Measurements from ENCODE around the gene OR52W1. TPM values are rescaled to one million over a fixed set of nuclear protein-coding genes. Genes with fewer than 3 reads are reported as not detected.
"Not testable (repeated sequence)": the region's sequence is repeated elsewhere in the genome, so short reads cannot be mapped to it uniquely, and the experiment has no call there.

Gene OR52W1
- total RNA-seq, 1 donor from 2014 or later = not detected

GRCh38 chr11:6216501-6216900 is 17.5 kb downstream of the OR52W1 start:
- intact Hi-C loops (cut with micrococcal nuclease) = no loop called here

GRCh38 chr11:6217722-6218121 is 18.7 kb downstream of the OR52W1 start:
- intact Hi-C loops (cut with micrococcal nuclease) = no loop called here

DNA sequence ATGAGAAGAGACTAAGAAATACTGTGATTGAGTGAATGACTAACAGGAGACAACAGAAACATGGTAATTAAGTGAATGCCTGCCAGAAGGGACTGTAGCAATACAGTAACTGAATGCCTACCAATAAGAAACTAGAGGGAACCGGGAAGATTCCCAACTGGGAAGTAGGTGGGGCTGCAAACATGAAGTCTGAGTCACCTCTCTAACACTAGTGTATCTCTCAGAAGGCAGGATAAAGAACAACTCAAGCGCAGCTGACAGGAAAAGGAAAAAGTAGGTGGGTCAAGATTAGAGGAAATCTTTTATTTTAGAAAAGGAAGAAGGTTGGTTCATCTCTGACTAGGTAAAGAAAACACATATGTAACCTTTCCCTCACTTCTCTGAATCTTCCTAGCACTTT is 20.3 kb downstream of the OR52W1 start:
- intact Hi-C loops (cut with micrococcal nuclease) = no loop called here

DNA sequence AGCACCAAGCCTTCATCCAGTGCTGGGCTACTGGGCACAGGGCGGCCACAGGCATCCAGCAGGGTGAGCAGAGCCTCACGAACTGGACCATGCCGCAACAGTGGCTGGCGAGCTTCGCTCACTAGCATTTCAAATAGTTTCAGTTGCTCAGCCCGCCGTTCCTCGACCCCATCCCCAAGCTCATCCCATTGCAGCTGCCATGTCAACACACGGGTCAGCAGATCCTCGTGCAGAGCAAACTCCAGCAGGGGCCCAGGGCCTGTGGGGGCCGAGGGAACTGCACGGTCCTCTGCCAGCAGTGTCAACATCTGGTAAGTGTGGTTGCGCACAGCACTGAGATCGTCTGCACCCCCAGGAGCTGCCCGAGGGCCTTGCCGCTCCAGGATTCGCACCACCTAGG is 24.8 kb downstream of the OR52W1 start:
- intact Hi-C loops (cut with micrococcal nuclease) = no loop called here

- intact Hi-C loops (cut with micrococcal nuclease) = no loop called here
Observed at GRCh38 chr11:6224421-6224820, 25.4 kb downstream of the OR52W1 start.

GRCh38 chr11:6225024-6225423 is 26.0 kb downstream of the OR52W1 start:
- intact Hi-C loops (cut with micrococcal nuclease) = no loop called here

GRCh38 chr11:6225896-6226295 is 26.9 kb downstream of the OR52W1 start:
- intact Hi-C loops (cut with micrococcal nuclease) = no loop called here

GRCh38 chr11:6228520-6228919 is 29.5 kb downstream of the OR52W1 start:
- intact Hi-C loops (cut with micrococcal nuclease) = no loop called here

DNA sequence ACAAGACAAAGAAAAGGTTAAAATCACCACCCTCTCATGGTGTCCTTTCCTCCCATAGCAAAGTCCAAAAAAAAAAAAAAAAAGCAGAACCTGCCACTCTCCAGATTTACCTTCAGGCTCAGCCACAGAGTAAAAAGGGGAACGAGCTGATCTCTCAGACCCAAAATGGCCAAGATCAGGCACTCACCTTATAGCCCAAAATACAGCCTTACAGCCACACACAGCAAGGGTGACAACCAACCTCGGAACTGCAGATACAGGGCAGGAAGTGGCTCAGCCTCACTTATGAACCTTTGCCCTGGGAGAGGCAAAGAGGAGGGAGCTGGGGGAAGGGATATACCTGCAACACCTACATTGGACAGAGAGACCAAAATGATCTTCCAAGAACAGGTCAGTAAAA is 30.9 kb downstream of the OR52W1 start:
- intact Hi-C loops (cut with micrococcal nuclease) = loop anchor here (10.0 kb wide), 3 partner anchors 545 to 1625 kb away; partner anchors contain the start of genes TRIM22, TRIM34, TRIM5 and TRIM68

DNA sequence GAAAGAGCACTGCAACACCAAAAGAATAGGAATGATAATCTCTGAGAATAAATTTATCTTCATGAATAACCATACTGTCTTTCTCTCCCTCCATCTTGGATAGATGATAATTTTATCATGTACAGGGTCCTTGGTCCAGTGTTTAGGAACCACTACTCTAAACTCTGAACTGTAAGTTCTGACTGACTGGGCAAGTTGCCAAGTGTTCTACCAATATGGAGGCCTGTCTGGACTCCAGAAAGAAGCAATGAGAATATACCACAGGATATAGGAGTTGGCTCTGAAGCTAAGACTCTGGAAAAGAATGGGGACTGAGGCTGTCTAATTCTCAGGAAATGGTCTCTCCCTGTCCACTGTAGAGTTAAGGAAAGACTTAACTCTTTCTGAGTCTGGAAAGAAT is 33.9 kb downstream of the OR52W1 start:
- intact Hi-C loops (cut with micrococcal nuclease) = loop anchor here (10.0 kb wide), 3 partner anchors 548 to 1628 kb away; partner anchors contain the start of genes TRIM22, TRIM34, TRIM5 and TRIM68

- intact Hi-C loops (cut with micrococcal nuclease) = loop anchor here (1.0 to 10.0 kb wide), 10 partner anchors 31 to 1629 kb away; partner anchors contain the start of genes ARFIP2, CAVIN3, ILK and MRPL17
Observed at GRCh38 chr11:6233984-6234386, 35.0 kb downstream of the OR52W1 start.

DNA sequence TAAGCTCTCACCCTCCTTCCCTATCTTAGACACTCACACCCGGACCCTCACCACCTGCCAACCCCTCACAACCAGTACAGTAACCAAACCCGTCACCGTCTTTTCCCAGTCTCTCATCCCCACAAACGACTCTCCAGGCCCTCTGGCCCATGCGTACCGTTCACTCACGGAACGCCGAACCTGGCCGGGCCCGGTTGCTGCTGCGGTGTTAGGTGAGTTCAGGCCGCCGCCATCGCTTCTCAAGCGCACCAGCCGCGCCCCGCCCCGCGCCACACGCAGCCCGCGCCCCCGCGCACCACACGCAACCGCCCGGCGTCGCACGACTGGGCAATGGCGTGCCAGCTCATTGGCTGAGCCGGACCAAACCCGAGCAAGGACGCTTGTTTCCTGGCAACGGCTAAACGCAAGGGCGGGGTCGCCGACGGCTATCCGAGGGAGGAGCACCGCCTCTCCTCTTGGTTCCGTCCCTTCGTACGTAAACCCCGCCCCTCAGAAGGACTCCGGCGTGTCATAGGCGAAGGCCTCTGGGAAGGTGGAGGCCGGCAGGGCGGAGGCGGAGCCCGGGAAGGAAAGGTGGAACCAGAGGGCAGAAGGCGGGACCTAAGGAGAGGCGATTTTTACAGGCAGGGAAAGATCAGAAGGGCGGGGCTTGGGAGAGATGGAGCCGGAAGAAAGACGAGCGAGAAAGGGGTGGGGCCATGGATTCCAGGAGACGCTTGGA is 35.5 kb downstream of the OR52W1 start, which contains the start of gene FHIP1B:
Gene FHIP1B (minus strand): TSS at position 250 of the 721 bp plus-strand sequence. CDS start 10,120 bp downstream, outside the sequence.
- intact Hi-C loops (cut with micrococcal nuclease) = loop anchor here (1.0 to 10.0 kb wide), 10 partner anchors 32 to 1630 kb away; partner anchors contain the start of genes ARFIP2, CAVIN3, ILK and MRPL17

- intact Hi-C loops (cut with micrococcal nuclease) = loop anchor here (10.0 kb wide), 3 partner anchors 552 to 1632 kb away; partner anchors contain the start of genes TRIM22, TRIM34, TRIM5 and TRIM68
Observed at GRCh38 chr11:6237266-6237665, 38.2 kb downstream of the OR52W1 start.

DNA sequence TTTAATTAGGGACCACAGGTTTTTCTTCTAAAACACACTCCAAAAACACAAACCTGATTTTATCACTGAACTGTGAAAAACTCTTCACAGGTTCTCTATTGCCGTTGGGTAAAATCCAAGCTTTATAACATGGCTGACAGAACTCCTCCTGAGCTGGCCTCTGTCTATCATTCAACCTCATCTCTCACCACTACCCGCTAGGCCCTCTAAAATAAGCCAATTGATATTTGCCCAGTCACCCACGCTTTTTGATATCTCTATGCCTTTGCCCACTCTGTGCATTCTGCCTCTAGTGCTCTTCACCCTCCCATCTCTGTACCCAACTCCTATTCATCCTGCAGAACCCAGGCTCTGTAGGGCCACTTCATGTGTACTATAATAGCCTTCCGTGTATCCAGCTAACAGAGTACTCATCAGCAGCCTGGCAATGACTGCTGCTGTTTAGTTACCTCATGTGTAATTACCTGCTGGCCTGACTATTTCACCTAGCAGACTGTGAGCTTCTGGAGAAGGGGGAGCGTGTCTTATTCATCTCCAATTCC is 38.8 kb downstream of the OR52W1 start:
- intact Hi-C loops (cut with micrococcal nuclease) = loop anchor here (10.0 kb wide), 3 partner anchors 553 to 1633 kb away; partner anchors contain the start of genes TRIM22, TRIM34, TRIM5 and TRIM68

DNA sequence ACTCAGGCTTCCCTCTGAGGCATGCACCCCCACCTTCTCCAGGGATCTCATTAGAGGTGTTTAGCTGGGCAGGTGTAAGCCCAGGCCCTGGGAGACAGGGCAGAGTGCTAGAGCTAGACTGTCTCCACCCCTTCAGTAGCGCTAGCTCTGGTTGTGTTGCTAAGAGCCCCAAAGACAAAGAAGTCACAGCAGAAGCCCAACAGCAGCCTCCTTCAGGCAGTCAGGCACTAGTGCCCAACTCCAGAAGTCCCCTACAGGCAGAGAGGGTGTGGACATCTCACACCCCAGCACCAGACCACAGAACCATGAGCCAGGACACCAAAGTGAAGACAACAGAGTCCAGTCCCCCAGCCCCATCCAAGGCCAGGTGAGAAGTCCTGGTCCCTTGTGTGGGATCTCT is 39.9 kb downstream of the OR52W1 start, which contains the start of gene CNGA4:
Gene CNGA4 (plus strand): TSS at position 188 of the 400 bp plus-strand sequence. CDS start 118 bp downstream, at position 306.
- intact Hi-C loops (cut with micrococcal nuclease) = loop anchor here (10.0 kb wide), 3 partner anchors 554 to 1634 kb away; partner anchors contain the start of genes TRIM22, TRIM34, TRIM5 and TRIM68

- intact Hi-C loops (cut with micrococcal nuclease) = no loop called here
Observed at GRCh38 chr11:6240139-6240538, 41.1 kb downstream of the OR52W1 start.

- intact Hi-C loops (cut with micrococcal nuclease) = no loop called here
Observed at GRCh38 chr11:6240781-6241180, 41.8 kb downstream of the OR52W1 start.

- intact Hi-C loops (cut with micrococcal nuclease) = no loop called here
Observed at GRCh38 chr11:6241316-6241715, 42.3 kb downstream of the OR52W1 start.

GRCh38 chr11:6245536-6245935 is 46.5 kb downstream of the OR52W1 start:
- intact Hi-C loops (cut with micrococcal nuclease) = no loop called here

DNA sequence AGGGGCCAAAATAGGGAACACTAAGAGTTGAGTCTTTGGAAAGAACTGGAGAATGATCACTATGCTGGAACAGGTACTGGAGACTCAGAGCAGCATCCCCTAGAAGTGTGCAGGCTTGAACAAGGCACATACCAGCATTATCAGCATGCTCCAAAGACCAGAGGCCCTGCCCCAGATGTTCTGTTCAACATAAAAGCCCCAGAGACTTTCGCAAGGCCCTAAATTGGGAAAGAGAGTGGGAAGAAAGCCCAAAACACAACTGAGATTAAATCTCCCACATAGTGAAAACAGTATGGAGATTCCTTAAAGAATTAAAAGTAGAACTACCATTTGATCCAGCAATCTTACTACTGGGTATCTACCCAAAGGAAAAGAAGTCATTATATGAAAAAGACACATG is 49.2 kb downstream of the OR52W1 start:
- intact Hi-C loops (cut with micrococcal nuclease) = no loop called here

GRCh38 chr11:6248897-6249296 is 49.9 kb downstream of the OR52W1 start:
- intact Hi-C loops (cut with micrococcal nuclease) = not testable (repeated sequence)
